Panc1 (cell line): ENCODE data around the gene KCNA4. TPM values are rescaled to one million over a fixed set of nuclear protein-coding genes. Genes with fewer than 3 reads are reported as not detected.

Experiments used
- ATAC-seq: fragments of 200-7000 bp; cut with Tn5 transposase; 2 replicates; pipeline ENCODE4 v1.9.1; 2020; ENCODE audit warnings: mild to moderate bottlenecking, moderate library complexity
- BruUV-seq: library from RNA; stranded (reverse); fragments of 400-500 nt; replicated peaks from 2 replicates; lab custom pipeline; 2021; lab: Mats Ljungman, UMichigan
- CTCF ChIA-PET: fragments of 300-600 bp; sonication (Branson Sonifier 250); formaldehyde crosslinking; loops from one replicate; lab custom pipeline; 2022; ENCODE audit warnings: antibody characterized with exemption; lab: Charles Lee
- POLR2A ChIA-PET: fragments of 300-600 bp; sonication (Branson Sonifier 250); formaldehyde crosslinking; loops from one replicate; lab custom pipeline; 2022; ENCODE audit warnings: antibody characterized with exemption; lab: Charles Lee
- DNase-seq: peaks from one replicate; pipeline ENCODE4 v3.0.0-alpha.2; 2010; ENCODE audit warnings: low read depth, low spot score
- H3K27ac ChIP-seq: 2 replicates; pipeline ENCODE4 v1.5.1; 2011; ENCODE audit warnings: mild to moderate bottlenecking, low read length, inconsistent platforms
- H3K27me3 ChIP-seq: fragments of 200-500 bp; sonication (Bioruptor generic); 2 replicates; pipeline ENCODE4 v1.6.0; 2014; ENCODE audit warnings: low read length, inconsistent platforms; ENCODE audit not compliant: control insufficient read depth, insufficient read depth
- H3K36me3 ChIP-seq: fragments of 200-500 bp; sonication (Bioruptor generic); 2 replicates; pipeline ENCODE4 v1.5.1; 2014; ENCODE audit warnings: inconsistent platforms, mild to moderate bottlenecking, low read length, moderate library complexity; ENCODE audit not compliant: control insufficient read depth, insufficient read depth
- H3K4me1 ChIP-seq: 2 replicates; pipeline ENCODE4 v1.5.1; 2011; ENCODE audit warnings: inconsistent platforms, mild to moderate bottlenecking, low read length, moderate library complexity; ENCODE audit not compliant: control insufficient read depth, insufficient read depth
- H3K4me3 ChIP-seq, 2 experiments: 2 replicates each; pipeline ENCODE4 v1.5.1; 2011 to 2012; ENCODE audit warnings: low read depth in 2 of 2, low read length in 2 of 2, mild to moderate bottlenecking in 2 of 2, inconsistent platforms in 1 of 2, moderate library complexity in 1 of 2
- H3K9me3 ChIP-seq: fragments of 200-500 bp; sonication (Bioruptor generic); 2 replicates; pipeline ENCODE4 v1.5.1; 2014; ENCODE audit warnings: low read depth, mild to moderate bottlenecking, inconsistent platforms, low read length, moderate library complexity; ENCODE audit not compliant: control insufficient read depth, insufficient read depth
- POLR2AphosphoS5 ChIP-seq: IDR thresholded peaks from 2 replicates; pipeline ENCODE4 v1.6.1; 2012; ENCODE audit warnings: mild to moderate bottlenecking, low read depth, low read length, moderate library complexity
- SIN3A ChIP-seq: IDR thresholded peaks from 2 replicates; pipeline ENCODE4 v1.6.1; 2012; ENCODE audit warnings: low read depth, mild to moderate bottlenecking, low read length, moderate library complexity, borderline replicate concordance; ENCODE audit not compliant: insufficient read depth
- TCF7L2 ChIP-seq: IDR thresholded peaks from 2 replicates; pipeline ENCODE4 v1.6.1; 2011; ENCODE audit warnings: mild to moderate bottlenecking, low read depth, low read length, inconsistent platforms
- in situ Hi-C: cut with HindIII; loops from 2 replicates; pipeline ENCODE4 v1.10.0; 2016; ENCODE audit warnings: low sequenced_read_pairs, low pct_unique_long_range_greater_than_20kb
- intact Hi-C: fragments of 100-400 bp; cut with micrococcal nuclease; formaldehyde crosslinking; loops from one replicate; pipeline ENCODE4 v1.10.0; 2022; ENCODE audit not compliant: unreplicated experiment
- total RNA-seq: library from RNA; stranded (reverse); gene quantifications from one replicate; pipeline ENCODE4 v1.2.1, GENCODE V29; 2021; ENCODE audit not compliant: unreplicated experiment
- TF ChIP-seq, protein P1 (sequence below): fragments of 450-650 bp; IDR thresholded peaks from 2 replicates; pipeline ENCODE4 v1.5.1; 2017; ENCODE audit warnings: mild to moderate bottlenecking
- TF ChIP-seq, protein P2 (sequence below), 2 experiments: IDR thresholded peaks; 2 replicates each; pipeline ENCODE4 v1.6.1; 2011 to 2012; ENCODE audit warnings: low read depth in 2 of 2, control low read depth in 1 of 2, low read length in 1 of 2, mild to moderate bottlenecking in 1 of 2, moderate library complexity in 1 of 2; ENCODE audit not compliant: insufficient read depth in 1 of 2

The KCNA4 gene
- total RNA-seq, 1 experiment from 2014 or later, result not detected

DNA sequence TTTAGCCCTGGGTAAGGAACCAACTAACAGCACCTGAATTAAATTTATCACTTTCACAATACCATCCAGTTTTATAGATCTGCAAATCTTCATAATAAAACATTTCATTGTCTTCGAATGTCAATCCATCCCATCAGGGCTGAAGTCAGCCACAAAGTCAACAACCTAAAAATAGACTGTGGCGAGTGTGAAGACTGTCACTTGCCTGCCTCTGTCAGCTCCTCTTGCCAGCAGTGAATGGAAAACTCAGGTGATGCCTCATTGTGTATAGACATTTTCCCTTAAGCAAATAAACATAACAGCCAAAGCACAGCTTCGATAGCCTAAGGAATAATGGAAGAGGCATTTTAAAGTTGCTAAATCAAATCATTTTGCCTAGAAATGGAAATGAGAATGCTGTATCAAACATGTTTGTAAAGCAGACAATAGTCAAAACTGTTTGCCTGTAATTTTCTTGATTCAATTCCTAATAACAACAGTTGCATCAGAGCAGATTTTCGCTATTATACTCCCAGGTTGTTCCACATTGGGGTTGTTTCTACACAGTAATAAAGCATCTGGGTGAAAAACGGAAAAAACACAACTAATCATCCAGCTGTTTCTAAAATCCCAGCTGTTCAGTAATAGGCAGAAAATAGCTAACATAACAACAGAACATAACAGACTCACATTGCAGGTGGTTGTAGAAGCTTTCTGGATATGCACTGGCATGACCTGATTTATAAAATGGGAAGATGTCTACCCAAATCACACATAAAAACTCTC, 15.7 kb downstream of the KCNA4 start:
- BruUV-seq, result no TSS peak
- no peaks in the 10 kb centered on the region for H3K36me3 ChIP-seq
- ChIA-PET POLR2A (no interaction called here), CTCF (no interaction called here)
- intact Hi-C loops (no loop called here), in situ Hi-C loops (no loop called here)
- no peak for ATAC-seq
- no peaks in the 10 kb centered on the region for H3K27me3 ChIP-seq
- TF ChIP-seq POLR2AphosphoS5, result no peak
- TF ChIP-seq, protein P1, sequence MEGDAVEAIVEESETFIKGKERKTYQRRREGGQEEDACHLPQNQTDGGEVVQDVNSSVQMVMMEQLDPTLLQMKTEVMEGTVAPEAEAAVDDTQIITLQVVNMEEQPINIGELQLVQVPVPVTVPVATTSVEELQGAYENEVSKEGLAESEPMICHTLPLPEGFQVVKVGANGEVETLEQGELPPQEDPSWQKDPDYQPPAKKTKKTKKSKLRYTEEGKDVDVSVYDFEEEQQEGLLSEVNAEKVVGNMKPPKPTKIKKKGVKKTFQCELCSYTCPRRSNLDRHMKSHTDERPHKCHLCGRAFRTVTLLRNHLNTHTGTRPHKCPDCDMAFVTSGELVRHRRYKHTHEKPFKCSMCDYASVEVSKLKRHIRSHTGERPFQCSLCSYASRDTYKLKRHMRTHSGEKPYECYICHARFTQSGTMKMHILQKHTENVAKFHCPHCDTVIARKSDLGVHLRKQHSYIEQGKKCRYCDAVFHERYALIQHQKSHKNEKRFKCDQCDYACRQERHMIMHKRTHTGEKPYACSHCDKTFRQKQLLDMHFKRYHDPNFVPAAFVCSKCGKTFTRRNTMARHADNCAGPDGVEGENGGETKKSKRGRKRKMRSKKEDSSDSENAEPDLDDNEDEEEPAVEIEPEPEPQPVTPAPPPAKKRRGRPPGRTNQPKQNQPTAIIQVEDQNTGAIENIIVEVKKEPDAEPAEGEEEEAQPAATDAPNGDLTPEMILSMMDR, result no peak
- TF ChIP-seq TCF7L2, result no peak
- TF ChIP-seq, protein P2, sequence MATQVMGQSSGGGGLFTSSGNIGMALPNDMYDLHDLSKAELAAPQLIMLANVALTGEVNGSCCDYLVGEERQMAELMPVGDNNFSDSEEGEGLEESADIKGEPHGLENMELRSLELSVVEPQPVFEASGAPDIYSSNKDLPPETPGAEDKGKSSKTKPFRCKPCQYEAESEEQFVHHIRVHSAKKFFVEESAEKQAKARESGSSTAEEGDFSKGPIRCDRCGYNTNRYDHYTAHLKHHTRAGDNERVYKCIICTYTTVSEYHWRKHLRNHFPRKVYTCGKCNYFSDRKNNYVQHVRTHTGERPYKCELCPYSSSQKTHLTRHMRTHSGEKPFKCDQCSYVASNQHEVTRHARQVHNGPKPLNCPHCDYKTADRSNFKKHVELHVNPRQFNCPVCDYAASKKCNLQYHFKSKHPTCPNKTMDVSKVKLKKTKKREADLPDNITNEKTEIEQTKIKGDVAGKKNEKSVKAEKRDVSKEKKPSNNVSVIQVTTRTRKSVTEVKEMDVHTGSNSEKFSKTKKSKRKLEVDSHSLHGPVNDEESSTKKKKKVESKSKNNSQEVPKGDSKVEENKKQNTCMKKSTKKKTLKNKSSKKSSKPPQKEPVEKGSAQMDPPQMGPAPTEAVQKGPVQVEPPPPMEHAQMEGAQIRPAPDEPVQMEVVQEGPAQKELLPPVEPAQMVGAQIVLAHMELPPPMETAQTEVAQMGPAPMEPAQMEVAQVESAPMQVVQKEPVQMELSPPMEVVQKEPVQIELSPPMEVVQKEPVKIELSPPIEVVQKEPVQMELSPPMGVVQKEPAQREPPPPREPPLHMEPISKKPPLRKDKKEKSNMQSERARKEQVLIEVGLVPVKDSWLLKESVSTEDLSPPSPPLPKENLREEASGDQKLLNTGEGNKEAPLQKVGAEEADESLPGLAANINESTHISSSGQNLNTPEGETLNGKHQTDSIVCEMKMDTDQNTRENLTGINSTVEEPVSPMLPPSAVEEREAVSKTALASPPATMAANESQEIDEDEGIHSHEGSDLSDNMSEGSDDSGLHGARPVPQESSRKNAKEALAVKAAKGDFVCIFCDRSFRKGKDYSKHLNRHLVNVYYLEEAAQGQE (IDR thresholded peaks at IDR 0.05; ENCODE audit: insufficient read depth in 1 of 2, low read depth in 2 of 2, low read length in 1 of 2), result no peak
- no peak for TF ChIP-seq SIN3A
- no peaks in the 10 kb centered on the region for H3K9me3 ChIP-seq
- H3K4me1 ChIP-seq, result no peaks in the 10 kb centered on the region
- H3K27ac ChIP-seq, result no peak overlapping the region
- H3K4me3 ChIP-seq, result no peak overlapping the region
- DNase-seq, result no peak

- TF ChIP-seq SIN3A (no peak), TCF7L2 (no peak), POLR2AphosphoS5 (no peak)
- TF ChIP-seq, protein P2 (IDR thresholded peaks at IDR 0.05; ENCODE audit: insufficient read depth in 1 of 2, low read depth in 2 of 2, low read length in 1 of 2), result no peak
- Histone ChIP-seq H3K4me1 (no peaks in the 10 kb centered on the region), H3K27me3 (no peaks in the 10 kb centered on the region), H3K4me3 (no peak overlapping the region), H3K9me3 (0 out of 2 replicates have a peak, but pooled peaks cover 3% of the 10 kb centered on the region), H3K36me3 (no peaks in the 10 kb centered on the region), H3K27ac (no peak overlapping the region)
- no TSS peak for BruUV-seq
- ChIA-PET POLR2A (no interaction called here), CTCF (no interaction called here)
- intact Hi-C loops (no loop called here), in situ Hi-C loops (no loop called here)
- DNase-seq (no peak), ATAC-seq (no peak)
Measured at GRCh38 chr11:29996016-29996415, 20.8 kb downstream of the KCNA4 start.
